HL-60 (cell line): ENCODE measurements around the gene KRT81.

Source experiments
- CTCF ChIP-seq: IDR thresholded peaks from one replicate; pipeline ENCODE4 v1.5.1; 2011; ENCODE audit warnings: low read length, control low read depth, inconsistent platforms; ENCODE audit not compliant: insufficient read depth
- POLR2AphosphoS5 ChIP-seq: IDR thresholded peaks from 2 replicates; pipeline ENCODE4 v1.6.1; 2012; ENCODE audit warnings: low read depth
- TF ChIP-seq, protein P1 (sequence below): IDR thresholded peaks from 2 replicates; pipeline ENCODE4 v1.6.1; 2012; ENCODE audit warnings: low read depth; ENCODE audit not compliant: insufficient replicate concordance

DNA sequence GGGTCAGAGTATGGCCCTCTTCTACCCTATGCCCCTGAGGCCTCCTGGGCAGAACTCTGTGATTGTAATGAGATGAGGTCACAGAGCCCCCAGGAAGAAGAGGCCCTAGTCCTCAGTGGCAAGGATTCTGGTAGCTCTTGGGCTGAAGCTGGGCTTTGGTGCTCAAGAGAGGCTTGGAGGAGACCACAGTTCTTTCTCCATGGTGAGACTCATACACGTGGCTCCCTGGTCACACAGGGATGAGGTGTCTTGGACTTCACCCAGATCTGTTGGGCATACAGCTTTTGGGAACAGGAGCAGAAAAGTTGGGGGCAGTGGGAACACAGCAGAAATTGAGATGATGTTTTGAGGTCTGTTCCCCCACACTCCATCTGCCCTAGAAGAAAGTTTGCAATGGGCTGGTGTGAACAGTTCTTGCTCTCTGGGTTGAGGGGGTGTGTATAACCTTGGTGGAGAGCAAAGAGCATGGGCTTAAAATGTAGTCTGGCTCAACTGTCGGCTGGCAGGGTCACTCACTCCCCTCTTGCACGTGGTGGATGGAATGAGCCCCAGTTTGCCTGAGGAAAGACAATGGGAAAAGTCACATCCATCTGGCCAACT, 16.7 kb downstream of the KRT81 start, which contains the start of gene KRT86:
- TF ChIP-seq CTCF (no peak), POLR2AphosphoS5 (no peak)
- TF ChIP-seq, protein P1, sequence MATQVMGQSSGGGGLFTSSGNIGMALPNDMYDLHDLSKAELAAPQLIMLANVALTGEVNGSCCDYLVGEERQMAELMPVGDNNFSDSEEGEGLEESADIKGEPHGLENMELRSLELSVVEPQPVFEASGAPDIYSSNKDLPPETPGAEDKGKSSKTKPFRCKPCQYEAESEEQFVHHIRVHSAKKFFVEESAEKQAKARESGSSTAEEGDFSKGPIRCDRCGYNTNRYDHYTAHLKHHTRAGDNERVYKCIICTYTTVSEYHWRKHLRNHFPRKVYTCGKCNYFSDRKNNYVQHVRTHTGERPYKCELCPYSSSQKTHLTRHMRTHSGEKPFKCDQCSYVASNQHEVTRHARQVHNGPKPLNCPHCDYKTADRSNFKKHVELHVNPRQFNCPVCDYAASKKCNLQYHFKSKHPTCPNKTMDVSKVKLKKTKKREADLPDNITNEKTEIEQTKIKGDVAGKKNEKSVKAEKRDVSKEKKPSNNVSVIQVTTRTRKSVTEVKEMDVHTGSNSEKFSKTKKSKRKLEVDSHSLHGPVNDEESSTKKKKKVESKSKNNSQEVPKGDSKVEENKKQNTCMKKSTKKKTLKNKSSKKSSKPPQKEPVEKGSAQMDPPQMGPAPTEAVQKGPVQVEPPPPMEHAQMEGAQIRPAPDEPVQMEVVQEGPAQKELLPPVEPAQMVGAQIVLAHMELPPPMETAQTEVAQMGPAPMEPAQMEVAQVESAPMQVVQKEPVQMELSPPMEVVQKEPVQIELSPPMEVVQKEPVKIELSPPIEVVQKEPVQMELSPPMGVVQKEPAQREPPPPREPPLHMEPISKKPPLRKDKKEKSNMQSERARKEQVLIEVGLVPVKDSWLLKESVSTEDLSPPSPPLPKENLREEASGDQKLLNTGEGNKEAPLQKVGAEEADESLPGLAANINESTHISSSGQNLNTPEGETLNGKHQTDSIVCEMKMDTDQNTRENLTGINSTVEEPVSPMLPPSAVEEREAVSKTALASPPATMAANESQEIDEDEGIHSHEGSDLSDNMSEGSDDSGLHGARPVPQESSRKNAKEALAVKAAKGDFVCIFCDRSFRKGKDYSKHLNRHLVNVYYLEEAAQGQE = no peak
